ENCODE data around the gene CENPM.

CENPM gene

DNA sequence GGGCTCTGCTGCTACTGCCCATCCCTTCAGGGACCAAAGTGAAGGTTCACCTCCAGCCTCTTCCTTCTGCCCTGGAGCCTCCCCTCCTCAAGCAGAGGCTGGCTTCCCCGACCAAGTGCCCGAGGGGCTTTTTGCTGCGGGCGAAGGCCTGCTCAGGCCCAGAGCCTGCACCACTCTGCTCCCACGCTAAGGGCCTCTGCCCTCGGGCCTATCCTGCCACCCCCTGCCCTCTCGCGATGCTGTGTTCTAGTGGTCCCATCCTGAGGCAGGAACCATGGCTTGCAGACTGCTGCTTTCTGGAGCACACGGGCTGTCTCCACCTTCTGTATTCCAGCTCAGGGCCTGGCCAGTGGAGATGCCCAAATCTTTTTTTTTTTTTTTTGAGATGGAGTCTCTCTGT is 11.4 kb downstream of the CENPM start:
- H3K4me3 ChIP-seq (ENCODE audit: low read depth, low read length) = no peak overlapping the region
- TF ChIP-seq CTCF (IDR thresholded peaks at IDR 0.05; ENCODE audit: low read depth, low read length) = no peak

DNA sequence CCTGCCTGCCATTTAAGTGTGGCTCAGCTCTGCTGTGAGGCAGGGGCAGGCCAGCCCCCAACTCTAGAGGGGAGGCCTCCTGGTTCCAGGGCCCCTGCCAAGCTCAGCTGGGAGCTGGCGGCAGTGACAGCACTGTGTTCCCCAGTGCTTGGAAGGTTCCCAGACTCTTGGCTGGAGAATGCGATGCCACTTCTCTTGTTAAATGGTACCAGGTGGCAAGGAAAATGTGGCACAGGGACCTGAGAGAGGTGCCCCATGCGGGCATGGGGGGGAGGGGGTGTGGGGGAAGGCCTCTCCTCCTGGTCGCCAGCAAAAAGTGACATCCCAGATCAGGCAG is 12.0 kb downstream of the CENPM start:
- no peak overlapping the region for H3K4me3 ChIP-seq (ENCODE audit: low read depth, low read length)
- TF ChIP-seq CTCF (IDR thresholded peaks at IDR 0.05; ENCODE audit: low read depth, low read length) = no peak

GRCh38 chr22:41934284-41935014 is 12.5 kb downstream of the CENPM start:
- TF ChIP-seq CTCF (IDR thresholded peaks at IDR 0.05; ENCODE audit: low read depth, low read length) = no peak
- no peak overlapping the region for H3K4me3 ChIP-seq (ENCODE audit: low read depth, low read length)

- no peak overlapping the region for H3K4me3 ChIP-seq (ENCODE audit: low read depth, low read length)
- TF ChIP-seq CTCF (IDR thresholded peaks at IDR 0.05; ENCODE audit: low read depth, low read length) = no peak
Measured at GRCh38 chr22:41933411-41934177, 13.4 kb downstream of the CENPM start.

DNA sequence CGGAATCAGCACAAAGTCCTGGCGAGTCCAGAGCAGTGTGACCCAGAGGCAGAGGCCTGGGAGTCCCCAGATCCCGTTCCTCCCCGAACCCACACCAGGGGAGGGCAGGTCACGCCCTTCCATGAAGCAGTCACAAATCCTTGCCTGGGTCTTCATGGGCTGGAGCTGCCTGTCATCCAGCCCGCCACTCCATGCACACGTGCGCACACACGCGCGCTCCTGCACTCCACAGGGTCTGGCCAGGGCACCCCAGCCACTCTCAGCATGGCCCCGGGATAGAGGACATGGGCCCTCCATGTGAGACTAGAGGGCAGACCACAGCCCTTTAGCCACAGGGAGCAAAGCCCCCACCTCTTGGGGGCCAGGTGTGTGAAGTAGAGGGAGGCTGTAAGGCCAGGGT is 14.6 kb downstream of the CENPM start:
- no peak for TF ChIP-seq CTCF (IDR thresholded peaks at IDR 0.05; ENCODE audit: low read depth, low read length)
- H3K4me3 ChIP-seq (ENCODE audit: low read depth, low read length) = no peak overlapping the region

- H3K4me3 ChIP-seq (ENCODE audit: low read depth, low read length) = no peak overlapping the region
- no peak for TF ChIP-seq CTCF (IDR thresholded peaks at IDR 0.05; ENCODE audit: low read depth, low read length)
Measured at GRCh38 chr22:41931701-41932269, 15.2 kb downstream of the CENPM start.

DNA sequence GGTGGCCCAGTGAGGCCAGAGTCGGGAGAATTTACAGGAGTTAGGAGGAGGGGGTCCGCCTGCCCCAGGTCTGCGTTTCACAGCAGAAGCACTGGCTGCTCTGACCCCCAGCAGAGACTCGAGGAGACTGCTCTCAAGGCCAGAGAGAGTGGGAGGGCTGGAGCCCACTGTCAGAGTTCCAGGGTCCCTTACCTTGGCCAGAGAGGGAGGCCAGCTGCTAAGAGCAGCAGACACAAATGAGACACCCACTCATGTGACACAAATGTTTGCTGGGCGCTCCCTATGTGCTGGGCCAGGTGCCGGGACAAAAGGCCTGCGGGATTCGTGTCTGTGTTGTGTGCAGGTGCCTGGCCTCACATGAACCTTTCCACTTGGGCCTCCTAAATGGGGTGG is 17.5 kb downstream of the CENPM start:
- no peak for TF ChIP-seq CTCF (IDR thresholded peaks at IDR 0.05; ENCODE audit: low read depth, low read length)
- H3K4me3 ChIP-seq (ENCODE audit: low read depth, low read length) = no peak overlapping the region
